HG02852 (cell line): Measurements from ENCODE around the gene ROMO1.
A peak's percentile ranks its signal among the peaks of the same experiment; 100 is the strongest.
"Not testable (repeated sequence)": the region's sequence is repeated elsewhere in the genome, so short reads cannot be mapped to it uniquely, and the experiment has no call there.

Experiments
- ATAC-seq: cut with Tn5 transposase; IDR thresholded peaks from one replicate; pipeline ENCODE4 v1.9.1; 2021; ENCODE audit warnings: mild to moderate bottlenecking, moderate library complexity; ENCODE audit not compliant: unreplicated experiment

Gene ROMO1

DNA sequence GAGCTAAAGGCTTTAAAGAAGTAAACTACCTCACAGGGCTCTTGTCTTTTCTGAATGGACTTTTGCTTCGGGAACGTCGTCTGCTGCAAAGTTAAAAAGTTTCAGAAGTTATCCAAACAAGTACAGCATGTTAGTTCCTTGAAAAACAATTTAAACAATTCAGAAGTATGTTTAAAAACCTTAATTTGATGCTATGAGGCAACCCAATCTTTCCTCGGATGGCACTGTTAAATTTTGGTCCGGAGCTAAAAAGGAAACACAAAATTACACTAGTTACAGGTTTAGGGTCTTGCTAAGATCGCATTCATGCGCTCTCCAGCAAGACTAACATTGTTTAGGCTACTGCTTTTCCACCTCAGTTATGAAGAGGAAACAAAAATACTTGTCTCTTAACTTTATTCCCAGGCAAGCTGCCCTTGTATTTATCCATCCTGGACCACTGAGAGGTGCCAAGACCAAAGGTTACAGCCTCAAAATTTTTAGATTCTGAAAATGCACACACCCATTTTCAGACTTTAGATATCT, 30.1 kb downstream of the ROMO1 start:
- ATAC-seq: no peak

DNA sequence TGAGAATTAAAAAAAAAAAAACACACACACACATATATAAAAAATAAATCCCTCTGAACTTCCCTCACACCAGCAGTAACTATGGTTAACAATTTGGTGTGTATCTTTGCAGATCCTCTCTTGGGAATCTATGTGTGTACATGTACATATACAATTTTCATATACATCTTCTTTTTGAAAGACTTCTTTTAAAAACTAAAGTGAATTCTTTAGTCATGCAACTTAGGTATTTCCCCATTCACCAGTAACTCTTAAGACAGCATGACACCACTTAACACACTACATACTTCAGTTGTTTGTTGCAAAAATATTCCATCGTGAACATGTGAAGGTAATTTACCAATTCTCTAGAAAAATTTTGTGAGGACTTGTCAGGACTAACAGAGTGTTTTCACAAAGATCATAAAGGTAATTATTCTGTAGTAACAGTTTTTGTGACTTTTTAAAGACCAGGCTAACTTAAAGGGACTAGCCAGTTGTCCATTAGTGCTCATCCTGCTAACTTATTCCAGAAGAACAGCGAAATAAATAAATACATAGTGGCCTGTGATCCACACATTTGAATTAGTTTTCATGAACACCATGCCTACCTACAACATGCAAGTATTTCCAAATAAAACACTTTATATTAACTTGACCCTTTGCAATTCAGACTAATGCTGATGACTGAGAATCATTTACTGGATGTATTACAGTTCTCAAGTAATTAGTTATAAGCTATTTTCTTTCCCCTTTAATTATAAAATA, 30.8 kb downstream of the ROMO1 start:
- ATAC-seq: no peak

DNA sequence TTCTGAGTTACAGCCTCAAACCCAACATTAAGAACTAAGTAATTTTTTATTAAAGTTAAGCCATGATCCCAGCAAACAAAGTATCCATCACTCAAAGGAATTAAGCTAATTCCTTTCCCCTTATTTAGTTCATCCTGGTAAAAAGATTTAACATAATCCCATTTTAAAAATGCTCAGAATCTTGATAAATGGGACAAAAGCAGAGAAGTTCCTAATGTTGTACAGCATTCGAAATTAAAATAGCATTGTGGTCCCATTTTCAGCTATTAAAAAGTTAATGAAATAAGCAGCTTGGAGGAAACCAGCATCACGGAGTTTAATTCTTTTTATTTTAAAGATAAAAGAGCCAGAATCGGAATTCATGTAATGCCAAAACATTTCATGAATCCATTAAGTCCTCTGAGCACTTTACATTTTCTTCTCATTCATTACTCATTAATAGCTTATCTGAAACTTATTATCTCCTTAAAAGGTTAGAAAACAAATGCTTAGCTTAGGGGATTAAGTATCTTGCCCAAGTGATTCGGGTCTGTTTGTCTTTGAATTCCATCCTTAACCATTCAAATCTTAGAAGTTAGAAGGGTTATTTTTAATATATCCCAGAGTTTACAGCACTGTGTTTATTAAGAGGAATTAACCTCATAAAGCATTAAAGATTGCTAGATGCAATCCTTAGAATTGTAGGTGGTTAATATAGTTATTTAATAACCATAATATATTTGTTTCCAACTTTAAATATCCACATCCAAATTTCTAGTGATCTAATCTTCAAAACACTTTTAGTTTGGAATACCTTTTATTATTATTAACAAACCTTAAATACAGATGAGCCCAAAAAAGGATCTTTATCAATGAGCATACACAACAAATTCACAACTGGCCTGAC, 31.6 kb downstream of the ROMO1 start:
- no peak for ATAC-seq

DNA sequence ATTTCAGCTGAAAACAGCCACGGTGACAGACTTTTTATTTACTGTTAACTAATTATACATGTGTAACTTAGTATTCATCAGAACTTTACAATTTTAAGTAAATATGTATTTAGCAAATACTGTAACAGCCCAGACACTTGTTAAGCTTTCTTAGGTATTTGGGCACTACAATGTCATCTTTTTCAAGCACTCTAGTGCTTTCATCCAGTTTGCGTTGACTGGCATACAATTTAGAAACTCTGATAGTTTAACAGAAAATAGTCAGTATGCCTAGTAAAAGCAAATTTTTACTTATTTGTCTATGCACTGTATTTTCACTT, 32.2 kb downstream of the ROMO1 start:
- no peak for ATAC-seq

DNA sequence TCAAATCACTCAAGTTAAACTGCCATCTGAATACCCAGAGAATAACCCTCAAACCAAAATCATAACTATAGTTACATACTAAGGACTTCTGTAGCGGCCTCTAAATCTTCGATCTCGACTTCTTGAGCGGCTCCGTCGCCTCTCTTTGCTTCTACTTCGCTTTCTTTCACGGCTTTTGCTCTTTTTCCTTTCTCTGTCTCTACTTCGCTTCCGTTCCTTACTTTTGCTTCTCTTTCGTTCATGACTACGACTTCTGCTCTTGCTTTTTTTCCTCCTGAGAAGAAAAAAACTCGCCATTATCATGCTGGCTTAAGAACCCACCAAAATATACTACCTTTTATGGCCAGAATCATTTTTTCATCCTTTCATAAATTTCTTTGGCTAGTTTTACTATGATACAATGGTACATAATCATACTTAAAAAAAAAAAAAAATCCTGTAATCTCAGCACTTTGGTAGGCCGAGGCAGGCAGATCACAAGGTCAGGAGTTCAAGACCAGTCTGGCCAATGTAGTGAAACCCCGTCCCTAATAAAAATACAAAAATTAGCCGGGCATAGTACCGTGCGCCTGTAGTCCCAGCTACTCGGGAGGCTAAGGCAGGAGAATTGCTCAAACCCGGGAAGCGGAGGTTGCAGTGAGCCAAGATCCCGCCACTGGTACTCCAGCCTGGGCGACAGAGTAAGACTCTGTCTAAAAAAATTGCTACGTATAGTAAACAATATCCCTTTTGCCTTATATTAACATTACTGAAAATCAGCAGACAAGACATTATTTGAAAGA, 32.8 kb downstream of the ROMO1 start:
- no peak for ATAC-seq

DNA sequence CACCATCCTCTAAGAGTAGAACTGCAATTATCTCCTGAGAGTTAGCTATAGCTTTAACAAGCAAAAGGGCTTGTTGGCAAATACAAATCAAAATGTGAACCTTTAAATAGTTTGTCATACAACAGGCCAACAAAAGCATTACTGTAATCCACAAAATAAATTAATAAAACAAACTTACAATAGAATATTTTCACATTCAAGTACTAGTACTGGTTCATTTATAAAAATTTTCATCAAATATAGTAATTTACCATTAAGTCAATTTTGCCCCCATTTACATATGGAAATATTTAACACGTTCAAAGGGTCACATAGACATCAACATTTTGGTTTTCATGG, 33.4 kb downstream of the ROMO1 start:
- ATAC-seq: no peak

DNA sequence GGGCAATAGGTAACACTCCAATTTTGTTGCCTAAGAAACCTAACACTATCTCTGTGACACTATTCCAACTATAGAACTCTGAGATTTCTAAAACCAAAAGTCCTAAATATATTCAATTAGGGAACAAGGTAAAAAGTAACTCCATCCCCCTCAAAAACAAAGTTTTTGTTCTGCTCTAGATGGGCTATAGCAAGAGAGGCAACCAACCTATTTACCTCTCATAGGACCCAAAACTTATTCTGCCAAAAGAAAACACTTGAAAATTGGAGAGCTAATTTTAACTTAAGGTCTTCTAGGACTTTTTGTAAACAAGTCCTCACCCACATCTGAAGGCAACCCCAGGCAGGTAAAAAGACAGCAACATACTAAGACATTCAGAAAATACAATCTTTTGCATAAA, 35.2 kb downstream of the ROMO1 start:
- ATAC-seq: no peak

DNA sequence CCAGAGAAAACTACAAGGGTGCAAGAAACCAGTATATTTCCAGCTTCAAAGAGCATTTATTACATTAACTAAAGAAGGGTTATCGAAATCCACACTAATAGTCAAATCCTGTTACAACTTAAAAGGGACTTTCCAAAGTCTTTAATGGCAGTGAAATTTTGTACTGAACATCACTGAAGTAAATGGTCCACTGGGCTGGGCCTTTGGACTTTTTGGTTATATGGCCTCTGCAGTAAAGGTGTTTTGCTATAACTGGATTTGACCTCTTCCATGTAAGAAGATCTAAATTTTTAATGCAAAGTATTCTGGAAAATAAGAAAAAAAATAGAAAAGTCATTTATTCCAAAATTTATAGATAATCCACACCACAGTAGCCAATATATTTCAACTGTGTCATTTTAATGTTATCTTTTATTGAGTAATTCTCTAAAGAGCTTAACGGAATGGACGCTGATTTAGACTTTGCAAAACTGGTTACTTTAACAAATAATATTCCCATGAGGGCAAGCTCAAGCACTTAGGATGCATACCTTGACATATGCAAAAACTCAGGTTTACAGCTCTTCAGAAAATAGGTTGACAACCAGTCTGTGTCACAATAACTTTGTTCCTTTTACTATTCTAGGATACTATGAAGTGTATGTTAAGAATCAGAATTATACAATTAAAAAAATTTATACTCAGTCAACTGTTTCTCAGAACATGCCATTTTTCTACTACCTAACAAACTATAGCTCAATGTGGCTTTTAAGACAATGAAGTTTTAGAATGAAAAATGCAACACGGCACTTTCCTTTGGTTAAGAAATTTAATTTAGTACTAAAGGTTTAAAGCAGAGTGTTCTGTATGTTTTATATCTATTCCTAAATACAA, 35.8 kb downstream of the ROMO1 start:
- no peak for ATAC-seq

DNA sequence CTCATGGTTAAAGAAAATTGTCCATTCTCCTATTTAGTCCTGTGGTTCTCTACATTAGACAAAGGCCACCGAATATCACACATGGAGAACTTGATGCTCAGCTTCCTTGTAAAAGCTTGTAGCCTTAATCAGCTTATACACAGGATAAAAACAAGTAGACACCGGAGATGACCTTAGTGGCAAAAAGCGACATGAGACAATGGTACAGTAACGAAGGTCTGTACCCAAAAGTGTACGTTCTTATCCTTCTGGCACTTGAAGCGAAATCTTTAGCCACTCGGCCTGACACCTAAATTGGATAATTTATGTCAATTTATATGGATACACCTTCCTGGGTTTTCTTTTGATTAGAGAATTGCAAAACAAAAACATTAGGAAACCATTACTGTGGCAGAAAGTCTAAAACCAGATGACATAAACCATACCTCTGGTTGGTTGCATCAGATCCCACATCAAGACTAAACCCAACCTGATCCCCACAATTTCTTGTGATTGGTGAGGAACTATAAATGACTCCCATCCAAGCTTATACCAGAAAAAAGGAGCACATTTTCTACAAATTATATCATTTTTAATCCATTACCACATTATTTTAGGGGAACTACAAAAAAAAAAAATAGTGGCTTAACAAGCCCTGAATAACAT, 36.7 kb downstream of the ROMO1 start:
- no peak for ATAC-seq

DNA sequence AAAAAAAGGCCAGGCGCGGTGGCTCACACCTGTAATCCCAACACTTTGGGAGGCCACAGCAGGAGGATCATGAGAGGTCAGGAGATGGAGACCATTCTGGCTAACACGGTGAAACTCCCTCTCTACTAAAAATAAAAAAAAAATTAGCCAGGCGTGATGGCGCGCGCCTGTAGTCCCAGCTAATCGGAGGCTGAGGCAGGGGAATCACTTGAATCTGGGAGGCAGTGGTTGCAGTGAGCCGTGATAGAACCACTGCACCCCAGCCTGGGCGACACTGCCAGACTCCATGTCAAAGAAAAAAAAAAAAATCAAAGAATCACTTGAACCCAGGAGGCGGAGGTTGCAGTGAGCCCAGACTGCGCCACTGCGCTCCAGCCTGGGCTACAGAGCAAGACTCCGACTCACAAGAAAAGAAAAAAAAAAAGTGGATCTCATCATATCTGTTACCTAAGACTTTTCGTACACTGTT, 38.7 kb downstream of the ROMO1 start:
- no peak for ATAC-seq

DNA sequence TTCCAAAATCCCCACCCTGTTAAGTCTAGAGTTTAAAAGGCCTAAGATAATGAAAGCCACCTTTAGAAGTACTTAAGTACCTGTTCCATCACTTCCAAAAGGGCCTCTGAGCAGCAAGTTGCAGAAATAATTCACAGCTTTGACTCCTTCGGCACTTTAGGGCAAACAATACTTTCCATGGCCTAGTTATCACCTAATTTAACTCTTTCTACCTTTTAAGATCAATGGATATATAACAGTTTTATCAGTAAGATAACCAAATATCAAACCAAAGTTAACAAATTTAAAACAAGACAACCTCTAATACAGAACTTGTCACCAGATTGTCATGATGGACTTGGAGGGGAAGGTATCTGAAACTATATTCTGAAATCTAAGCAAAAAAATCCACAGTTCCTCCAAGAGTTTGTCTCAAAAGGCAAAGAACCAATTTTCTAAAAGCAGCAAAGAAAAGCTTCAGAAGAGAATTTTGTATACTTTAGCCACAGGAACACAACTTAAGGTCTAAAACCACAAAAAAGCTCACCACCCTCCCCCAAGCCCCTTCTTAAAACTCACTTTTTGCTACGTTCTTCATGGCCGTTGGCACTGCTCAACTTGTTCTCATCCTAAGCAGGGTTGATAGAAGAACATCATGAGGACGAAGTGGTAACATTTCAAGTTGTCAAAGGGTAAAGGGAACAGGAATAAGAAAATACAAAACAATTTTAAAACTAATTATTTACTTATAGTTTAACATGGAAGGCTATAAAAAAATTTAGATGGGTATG, 39.4 kb downstream of the ROMO1 start:
- no peak for ATAC-seq

DNA sequence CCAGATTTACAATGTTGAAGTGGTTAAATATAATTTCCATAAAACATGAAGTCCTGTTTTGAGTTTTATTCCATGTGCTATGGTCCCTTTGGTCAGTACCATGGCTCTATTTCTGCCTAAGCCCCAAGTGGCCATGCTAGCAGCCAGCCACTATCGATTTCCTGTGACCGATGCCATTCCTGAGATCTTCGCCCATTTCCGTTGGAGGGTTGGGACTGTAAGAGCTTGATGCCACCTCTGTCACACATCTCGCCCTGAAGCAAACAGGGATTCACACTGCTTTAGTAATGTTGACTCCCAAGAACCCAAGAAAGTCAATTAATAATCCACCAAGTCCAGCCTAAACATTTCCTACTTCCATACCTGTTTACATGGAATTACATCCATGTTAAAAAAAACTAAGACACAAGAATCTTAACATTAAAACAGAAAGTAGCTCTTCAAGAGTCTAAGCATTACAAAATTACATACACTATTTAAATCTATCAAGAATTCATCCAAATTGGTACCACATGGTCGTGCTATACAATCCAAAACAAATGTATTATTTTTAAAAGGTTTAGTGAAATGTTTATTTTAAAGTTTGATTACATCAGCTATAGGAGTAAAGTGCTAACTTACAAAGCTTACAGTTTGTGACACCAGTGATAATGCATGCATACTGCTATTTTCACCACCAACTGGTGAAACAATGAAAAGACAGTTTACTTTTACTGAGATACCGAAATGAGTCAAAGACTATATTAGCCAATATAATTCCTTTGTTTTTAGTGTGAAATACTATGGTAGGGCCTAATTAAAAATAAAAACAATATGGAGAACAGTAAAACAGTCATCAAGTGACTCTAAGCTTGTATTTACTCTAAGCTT, 40.3 kb downstream of the ROMO1 start:
- ATAC-seq: no peak

DNA sequence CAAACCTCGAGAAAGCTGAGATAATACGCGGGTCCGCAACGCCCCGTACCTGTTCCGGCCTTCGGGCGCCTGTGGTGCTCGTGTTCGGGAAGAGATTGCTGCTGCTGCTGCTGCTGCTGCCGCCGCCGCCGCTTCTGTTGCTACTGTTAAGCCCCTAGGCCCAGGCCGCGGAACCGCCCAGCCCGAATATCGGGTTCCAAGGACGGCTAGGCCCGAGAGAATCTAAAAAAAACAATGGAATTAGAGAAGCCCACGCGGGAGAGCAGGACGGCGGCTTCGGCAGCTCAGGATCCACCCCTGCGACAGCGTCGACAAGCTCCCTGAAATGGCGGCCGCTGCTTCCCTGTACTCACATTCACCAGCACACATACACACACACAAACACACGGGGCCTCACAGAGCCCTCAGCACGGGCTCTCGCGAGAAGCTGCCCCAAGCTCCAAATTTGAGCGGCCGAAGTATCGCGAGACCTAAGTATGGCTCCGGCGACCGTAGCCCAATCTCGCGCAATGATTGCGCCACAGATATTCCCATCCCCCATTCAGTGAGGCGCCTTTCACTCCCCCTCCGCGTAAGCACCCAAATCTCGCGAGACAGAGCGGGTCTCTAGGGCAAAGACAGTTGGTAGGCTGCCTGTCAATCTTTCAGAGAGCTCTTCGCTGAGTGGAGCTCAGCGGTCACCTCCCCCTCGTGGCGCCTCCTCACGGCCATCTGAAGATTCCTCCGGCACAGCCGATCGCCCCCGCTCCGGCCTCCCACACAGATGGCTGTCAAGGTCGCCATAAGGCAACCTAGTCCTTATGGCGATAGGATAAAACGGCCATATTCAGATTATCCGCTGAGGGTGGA, 42.9 kb downstream of the ROMO1 start, which contains the start of gene RBM39:
RBM39 (minus strand) TSS at position 369 of the 849 bp plus-strand sequence. CDS start 1,386 bp downstream, outside the sequence.
- ATAC-seq: peak; percentile 83

DNA sequence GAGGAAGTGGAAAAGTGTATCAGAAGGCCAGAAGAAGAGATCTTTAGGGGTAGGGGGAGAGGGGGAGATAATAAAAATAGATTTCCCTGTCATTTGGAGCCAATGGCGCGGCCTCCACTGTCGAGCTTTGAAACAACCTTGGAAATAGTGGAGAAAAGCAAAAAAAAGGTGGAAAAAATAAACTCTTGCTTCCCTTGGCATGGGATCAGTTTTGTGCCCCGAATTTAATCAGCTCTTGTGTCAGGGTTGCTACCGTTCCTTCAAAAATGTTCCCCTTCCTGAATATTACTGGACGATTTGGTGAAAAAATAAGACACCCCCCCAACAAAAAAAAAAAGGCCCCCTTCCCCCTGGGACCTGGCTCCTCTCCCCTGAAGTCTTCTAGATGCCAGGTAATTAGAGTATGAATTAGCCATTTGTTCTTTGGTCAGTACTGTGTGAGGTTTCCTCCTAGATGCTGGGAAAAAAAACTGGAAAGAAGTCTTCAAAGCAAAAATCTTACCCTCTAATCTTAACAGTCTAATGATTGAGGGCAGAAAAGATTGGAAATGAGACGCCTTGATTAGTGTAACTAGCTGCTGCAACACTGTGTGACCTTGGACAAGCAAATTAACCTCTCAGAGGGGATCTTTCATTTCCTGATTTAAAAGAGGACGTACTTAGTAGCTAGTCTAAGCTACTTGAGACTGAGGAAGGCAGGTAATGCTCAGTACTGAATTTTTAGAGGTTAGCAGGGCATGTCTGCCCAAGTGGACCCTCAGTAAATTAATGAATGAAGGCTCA, 43.7 kb downstream of the ROMO1 start:
- ATAC-seq: no peak

DNA sequence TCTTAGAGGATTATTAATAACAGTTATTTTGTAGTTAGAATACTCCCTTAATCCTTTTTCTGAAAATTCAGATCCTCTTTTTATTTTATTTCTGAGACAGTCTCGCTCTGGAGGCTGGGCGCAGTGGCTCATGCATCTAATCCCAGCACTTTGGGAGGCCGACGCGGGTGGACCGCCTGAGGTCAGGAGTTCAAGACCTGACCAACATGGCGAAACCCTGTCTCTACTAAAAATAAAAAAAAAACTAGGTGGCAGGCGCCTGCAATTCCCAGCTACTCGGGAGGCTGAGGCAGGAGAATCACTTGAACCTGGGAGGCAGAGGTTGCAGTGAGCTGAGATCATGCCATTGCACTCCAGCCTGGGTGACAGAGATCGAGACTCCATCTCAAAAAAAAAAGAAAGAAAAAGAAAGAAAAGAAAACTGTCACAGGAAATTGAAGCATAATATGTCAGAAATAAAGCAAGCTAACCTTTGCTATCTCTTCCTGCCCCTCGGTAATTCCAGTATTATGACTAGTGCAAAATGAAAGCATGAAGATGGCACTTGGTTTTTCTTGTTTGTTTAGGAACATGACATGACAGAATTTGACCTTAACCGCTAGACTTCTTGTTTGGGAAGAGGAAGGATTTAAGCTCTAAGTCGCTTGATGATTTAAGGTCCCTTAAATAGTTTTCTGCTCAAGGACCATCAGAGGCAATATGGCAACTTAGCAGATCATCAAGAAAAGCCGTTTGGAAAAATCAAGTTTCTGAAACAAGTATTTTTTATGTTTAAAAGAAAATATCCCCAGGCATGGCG, 44.7 kb downstream of the ROMO1 start:
- no peak for ATAC-seq

DNA sequence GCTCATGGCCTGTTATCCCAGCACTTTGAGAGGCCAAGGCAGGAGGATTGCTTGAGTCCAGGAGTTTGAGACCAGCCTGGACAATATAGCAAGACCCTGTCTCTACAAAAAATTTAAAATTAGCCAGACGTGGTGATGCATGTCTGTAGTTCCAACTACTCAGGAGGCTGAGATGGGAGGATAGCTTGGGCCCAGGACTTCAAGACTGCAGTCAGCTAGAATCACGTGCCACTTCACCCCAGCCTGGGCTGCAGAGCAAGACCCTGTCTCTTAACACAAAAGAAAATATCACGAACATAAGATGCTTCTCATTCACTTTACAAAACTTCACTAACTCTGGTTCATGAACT, 45.3 kb downstream of the ROMO1 start:
- not testable (repeated sequence) for ATAC-seq
